Measurements from ENCODE around the gene MACROD1. TPM values are rescaled to one million over a fixed set of nuclear protein-coding genes. Genes with fewer than 3 reads are reported as not detected.

The MACROD1 gene
- total and polyA plus RNA-seq, 9 of the 15 experiments (the other 6 are each of a cell fraction or from before 2014, with no cell fraction given): 1.1 to 60.0 (median 26.4) TPM

- TF ChIP-seq MBD1 (CRISPR knock-in tag; IDR thresholded peaks at IDR 0.05): no peak
- TF ChIP-seq VEZF1 (CRISPR knock-in tag; IDR thresholded peaks at IDR 0.05): peak; percentile 81
- peak; percentile 68 for TF ChIP-seq SMARCE1 (IDR thresholded peaks at IDR 0.05)
- TF ChIP-seq HMG20A (CRISPR knock-in tag; conservative IDR thresholded peaks at IDR 0.05): no peak
- TF ChIP-seq L3MBTL2 (IDR thresholded peaks at IDR 0.05): peak; percentile 23; the same call in 1 of the 2 replicates
- TF ChIP-seq ZBTB2 (IDR thresholded peaks at IDR 0.05): peak; percentile 71; the same call in 1 of the 2 replicates
- no peak for TF ChIP-seq MAFG (tag; conservative IDR thresholded peaks at IDR 0.05)
- TF ChIP-seq TEAD2 (tag; IDR thresholded peaks at IDR 0.05): no peak
- peak; percentile 92 for TF ChIP-seq TEAD4 (IDR thresholded peaks at IDR 0.05; ENCODE audit: low read length)
- TF ChIP-seq TEAD4 (CRISPR knock-in tag; IDR thresholded peaks at IDR 0.05; ENCODE audit: borderline replicate concordance): no peak
- TF ChIP-seq PURB (CRISPR knock-in tag; IDR thresholded peaks at IDR 0.05; ENCODE audit: low read depth): no peak
- no peak for TF ChIP-seq CUX1 (CRISPR knock-in tag; IDR thresholded peaks at IDR 0.05)
- no peak for TF ChIP-seq BRD9 (IDR thresholded peaks at IDR 0.05; ENCODE audit: low read depth, partially characterized antibody)
- no peak for TF ChIP-seq ZNF280A (IDR thresholded peaks at IDR 0.05; ENCODE audit: low read depth, partially characterized antibody)
Observed at GRCh38 chr11:64007629-64008282, 158.2 kb downstream of the MACROD1 start (continued).
